ENCODE results near the gene GPR143. TPM values are rescaled to one million over a fixed set of nuclear protein-coding genes. Genes with fewer than 3 reads are reported as not detected.

Gene GPR143
- total and polyA plus RNA-seq, 3 experiments from 2014 or later, result 0.15 TPM; not detected in 2

GRCh38 chrX:9682456-9682855, 83.2 kb downstream of the GPR143 start:
- DNase-seq, result no peak
- ChIA-PET POLR2A (no interaction called here), CTCF (no interaction called here)
- Mint-ChIP-seq H3K4me3 (no peak overlapping the region), H3K27me3 (no peaks in the 10 kb centered on the region), H3K4me1 (peaks cover 7 to 8% (median 8%) of the 10 kb centered on the region in 3 donors), H3K9me3 (no peaks in the 10 kb centered on the region), H3K27ac (peak overlapping the region in 1 of 8 donors; percentile 78), H3K36me3 (peaks cover 0 to 54% (median 11%) of the 10 kb centered on the region in 3 donors)
- Histone ChIP-seq H3K4me1 (ENCODE audit: insufficient read depth, low read length) (no peaks in the 10 kb centered on the region), H3K27ac (ENCODE audit: low read depth, low read length) (no peak overlapping the region), H3K4me3 (ENCODE audit: low read length) (no peak overlapping the region), H3K9me3 (ENCODE audit: low read length) (no peaks in the 10 kb centered on the region), H3K27me3 (ENCODE audit: insufficient read depth, low read length, poor library complexity, severe bottlenecking) (no peaks in the 10 kb centered on the region), H3K36me3 (ENCODE audit: insufficient read depth, low read length) (no peaks in the 10 kb centered on the region)

- no peaks in the 10 kb centered on the region for H3K27me3 Mint-ChIP-seq
- Histone ChIP-seq H3K4me1 (ENCODE audit: insufficient read depth, low read length) (no peaks in the 10 kb centered on the region), H3K36me3 (ENCODE audit: insufficient read depth, low read length) (no peaks in the 10 kb centered on the region), H3K9me3 (ENCODE audit: low read length) (no peaks in the 10 kb centered on the region), H3K27ac (ENCODE audit: low read depth, low read length) (no peak overlapping the region), H3K4me3 (ENCODE audit: low read length) (no peak overlapping the region), H3K27me3 (ENCODE audit: insufficient read depth, low read length, poor library complexity, severe bottlenecking) (no peaks in the 10 kb centered on the region)
- no peak for DNase-seq
- CTCF ChIA-PET, result no interaction called here
- POLR2A ChIA-PET, result no interaction called here
- H3K4me3 Mint-ChIP-seq, result no peak overlapping the region
- peaks cover 16 to 18% (median 18%) of the 10 kb centered on the region in 3 donors for H3K4me1 Mint-ChIP-seq
- H3K36me3 Mint-ChIP-seq, result peaks cover 0 to 45% (median 8%) of the 10 kb centered on the region in 3 donors
- H3K9me3 Mint-ChIP-seq, result no peaks in the 10 kb centered on the region
- no peak overlapping the region for H3K27ac Mint-ChIP-seq
Observed at GRCh38 chrX:9681422-9681821, 84.2 kb downstream of the GPR143 start.

- H3K27ac Mint-ChIP-seq, result no peak overlapping the region
- H3K27me3 ChIP-seq (ENCODE audit: insufficient read depth, low read length, poor library complexity, severe bottlenecking), result no peaks in the 10 kb centered on the region
- no peak overlapping the region for H3K27ac ChIP-seq (ENCODE audit: low read depth, low read length)
- H3K4me3 Mint-ChIP-seq, result no peak overlapping the region
- H3K9me3 ChIP-seq (ENCODE audit: low read length), result no peaks in the 10 kb centered on the region
- DNase-seq, result no peak
- no peaks in the 10 kb centered on the region for H3K27me3 Mint-ChIP-seq
- peaks cover 0 to 40% (median 8%) of the 10 kb centered on the region in 3 donors for H3K36me3 Mint-ChIP-seq
- no peak overlapping the region for H3K4me3 ChIP-seq (ENCODE audit: low read length)
- ChIA-PET CTCF (no interaction called here), POLR2A (no interaction called here)
- H3K9me3 Mint-ChIP-seq, result peaks cover 0 to under 1% (median 0%) of the 10 kb centered on the region in 5 donors
- H3K4me1 ChIP-seq (ENCODE audit: insufficient read depth, low read length), result no peaks in the 10 kb centered on the region
- no peaks in the 10 kb centered on the region for H3K36me3 ChIP-seq (ENCODE audit: insufficient read depth, low read length)
- peaks cover 16 to 21% (median 20%) of the 10 kb centered on the region in 3 donors for H3K4me1 Mint-ChIP-seq
Observed at GRCh38 chrX:9681011-9681410, 84.6 kb downstream of the GPR143 start.

GRCh38 chrX:9678215-9678965, 87.3 kb downstream of the GPR143 start:
- no peak overlapping the region for H3K27ac ChIP-seq (ENCODE audit: low read depth, low read length)
- H3K27me3 Mint-ChIP-seq, result no peaks in the 10 kb centered on the region
- H3K27me3 ChIP-seq (ENCODE audit: insufficient read depth, low read length, poor library complexity, severe bottlenecking), result no peaks in the 10 kb centered on the region
- POLR2A ChIA-PET, result no interaction called here
- no peaks in the 10 kb centered on the region for H3K9me3 ChIP-seq (ENCODE audit: low read length)
- DNase-seq, result no peak
- no peak overlapping the region for H3K4me3 ChIP-seq (ENCODE audit: low read length)
- H3K27ac Mint-ChIP-seq, result peak overlapping the region in 1 of 8 donors; percentile 18
- CTCF ChIA-PET, result no interaction called here
- H3K36me3 ChIP-seq (ENCODE audit: insufficient read depth, low read length), result no peaks in the 10 kb centered on the region
- H3K4me1 ChIP-seq (ENCODE audit: insufficient read depth, low read length), result no peaks in the 10 kb centered on the region
- no peak overlapping the region for H3K4me3 Mint-ChIP-seq
- H3K4me1 Mint-ChIP-seq, result peaks cover 16 to 23% (median 20%) of the 10 kb centered on the region in 3 donors
- peaks cover 0 to 3% (median 0%) of the 10 kb centered on the region in 5 donors for H3K9me3 Mint-ChIP-seq
- peaks cover 0 to 28% (median 1%) of the 10 kb centered on the region in 3 donors for H3K36me3 Mint-ChIP-seq

- Histone ChIP-seq H3K4me3 (ENCODE audit: low read length) (no peak overlapping the region), H3K4me1 (ENCODE audit: insufficient read depth, low read length) (no peaks in the 10 kb centered on the region), H3K9me3 (ENCODE audit: low read length) (no peaks in the 10 kb centered on the region), H3K27ac (ENCODE audit: low read depth, low read length) (no peak overlapping the region), H3K36me3 (ENCODE audit: insufficient read depth, low read length) (no peaks in the 10 kb centered on the region), H3K27me3 (ENCODE audit: insufficient read depth, low read length, poor library complexity, severe bottlenecking) (no peaks in the 10 kb centered on the region)
- peak overlapping the region in 2 of 7 donors; percentile 49 to 57 for H3K4me3 Mint-ChIP-seq
- H3K27me3 Mint-ChIP-seq, result no peaks in the 10 kb centered on the region
- ChIA-PET CTCF (no interaction called here), POLR2A (no interaction called here)
- H3K4me1 Mint-ChIP-seq, result peaks cover 18 to 26% (median 20%) of the 10 kb centered on the region in 3 donors
- H3K36me3 Mint-ChIP-seq, result peaks cover 3 to 33% (median 4%) of the 10 kb centered on the region in 3 donors
- H3K9me3 Mint-ChIP-seq, result peaks cover 0 to 3% (median 0%) of the 10 kb centered on the region in 5 donors
- peak overlapping the region in 7 of 8 donors; percentile 5 to 91 (median 52) for H3K27ac Mint-ChIP-seq
- peak in 1 of 5 donors; percentile 17 for DNase-seq
Observed at GRCh38 chrX:9677098-9677739, 88.4 kb downstream of the GPR143 start.

GRCh38 chrX:9676738-9677097, 88.9 kb downstream of the GPR143 start:
- peaks cover 0 to 3% (median 0%) of the 10 kb centered on the region in 5 donors for H3K9me3 Mint-ChIP-seq
- H3K4me1 ChIP-seq (ENCODE audit: insufficient read depth, low read length), result no peaks in the 10 kb centered on the region
- CTCF ChIA-PET, result no interaction called here
- H3K36me3 Mint-ChIP-seq, result peaks cover 3 to 31% (median 5%) of the 10 kb centered on the region in 3 donors
- peak overlapping the region in 1 of 7 donors; percentile 18 for H3K4me3 Mint-ChIP-seq
- no peak overlapping the region for H3K27ac ChIP-seq (ENCODE audit: low read depth, low read length)
- no peaks in the 10 kb centered on the region for H3K27me3 ChIP-seq (ENCODE audit: insufficient read depth, low read length, poor library complexity, severe bottlenecking)
- H3K27ac Mint-ChIP-seq, result peak overlapping the region in 5 of 8 donors; percentile 45 to 91 (median 50)
- H3K9me3 ChIP-seq (ENCODE audit: low read length), result no peaks in the 10 kb centered on the region
- no peak for DNase-seq
- no peaks in the 10 kb centered on the region for H3K27me3 Mint-ChIP-seq
- no peaks in the 10 kb centered on the region for H3K36me3 ChIP-seq (ENCODE audit: insufficient read depth, low read length)
- peaks cover 19 to 27% (median 20%) of the 10 kb centered on the region in 3 donors for H3K4me1 Mint-ChIP-seq
- no peak overlapping the region for H3K4me3 ChIP-seq (ENCODE audit: low read length)
- POLR2A ChIA-PET, result no interaction called here

- H3K27me3 Mint-ChIP-seq, result no peaks in the 10 kb centered on the region
- H3K4me3 Mint-ChIP-seq, result no peak overlapping the region
- POLR2A ChIA-PET, result no interaction called here
- H3K36me3 Mint-ChIP-seq, result peaks cover 3 to 28% (median 5%) of the 10 kb centered on the region in 3 donors
- Histone ChIP-seq H3K9me3 (ENCODE audit: low read length) (no peaks in the 10 kb centered on the region), H3K27me3 (ENCODE audit: insufficient read depth, low read length, poor library complexity, severe bottlenecking) (no peaks in the 10 kb centered on the region), H3K36me3 (ENCODE audit: insufficient read depth, low read length) (no peaks in the 10 kb centered on the region), H3K4me1 (ENCODE audit: insufficient read depth, low read length) (no peaks in the 10 kb centered on the region), H3K27ac (ENCODE audit: low read depth, low read length) (no peak overlapping the region), H3K4me3 (ENCODE audit: low read length) (no peak overlapping the region)
- peaks cover 19 to 27% (median 20%) of the 10 kb centered on the region in 3 donors for H3K4me1 Mint-ChIP-seq
- peaks cover 0 to 3% (median 0%) of the 10 kb centered on the region in 5 donors for H3K9me3 Mint-ChIP-seq
- CTCF ChIA-PET, result no interaction called here
- no peak for DNase-seq
- peak overlapping the region in 2 of 8 donors; percentile 13 to 46 for H3K27ac Mint-ChIP-seq
Observed at GRCh38 chrX:9676306-9676705, 89.3 kb downstream of the GPR143 start.

Data from CD8-positive, alpha-beta memory T cell (primary cell).